WTC11 (cell line): ENCODE results near the gene PLCD1. TPM values are rescaled to one million over a fixed set of nuclear protein-coding genes. Genes with fewer than 3 reads are reported as not detected.

ENCODE experiments used
- ATAC-seq: fragments of 200-7000 bp; cut with Tn5 transposase; 2 replicates; pipeline ENCODE4 v1.10.0; 2021; ENCODE audit warnings: mild to moderate bottlenecking, moderate library complexity
- CTCF ChIA-PET: fragments of 300-600 bp; sonication (Branson Sonifier 250); formaldehyde crosslinking; loops from one replicate; lab custom pipeline; 2021; ENCODE audit warnings: antibody characterized with exemption; lab: Charles Lee
- POLR2A ChIA-PET: fragments of 350-600 bp; sonication (Branson Sonifier 250); formaldehyde crosslinking; loops from one replicate; lab custom pipeline; 2021; ENCODE audit warnings: antibody characterized with exemption; lab: Charles Lee
- DNase-seq: peaks from one replicate; pipeline ENCODE4 v3.0.0; 2021; ENCODE audit warnings: low spot score
- H3K27ac Mint-ChIP-seq: 2 replicates; pipeline ENCODE4 v1.8.0; 2021; ENCODE audit warnings: mixed read lengths
- H3K27me3 Mint-ChIP-seq: 2 replicates; pipeline ENCODE4 v1.8.0; 2021; ENCODE audit warnings: low read depth, mild to moderate bottlenecking, moderate library complexity, mixed read lengths
- H3K36me3 Mint-ChIP-seq: 2 replicates; pipeline ENCODE4 v1.8.0; 2021; ENCODE audit warnings: mixed read lengths
- H3K4me1 Mint-ChIP-seq: 2 replicates; pipeline ENCODE4 v1.8.0; 2022; ENCODE audit warnings: mixed read lengths
- H3K4me3 Mint-ChIP-seq: 2 replicates; pipeline ENCODE4 v1.8.0; 2021; ENCODE audit warnings: mild to moderate bottlenecking, moderate library complexity, mixed read lengths
- H3K9me3 Mint-ChIP-seq: 2 replicates; pipeline ENCODE4 v1.8.0; 2021; ENCODE audit warnings: mixed read lengths
- CBFB ChIP-seq: sonication (generic); formaldehyde crosslinking; IDR thresholded peaks from 2 replicates; pipeline ENCODE4 v1.8.1; 2022; ENCODE audit warnings: mild to moderate bottlenecking, low read depth, missing genetic modification reagents
- CDX4 ChIP-seq: fragments of 250-450 bp; sonication (Bioruptor Pico); IDR thresholded peaks from 2 replicates; pipeline ENCODE4 v1.9.0; 2021; ENCODE audit warnings: moderate library complexity, mild to moderate bottlenecking, inconsistent platforms, borderline replicate concordance
- CREB1 ChIP-seq: sonication (generic); formaldehyde crosslinking; IDR thresholded peaks from 2 replicates; pipeline ENCODE4 v1.8.0; 2023; ENCODE audit warnings: mild to moderate bottlenecking, missing genetic modification reagents
- E2F5 ChIP-seq: sonication (generic); formaldehyde crosslinking; IDR thresholded peaks from 2 replicates; pipeline ENCODE4 v1.8.1; 2022; ENCODE audit warnings: mild to moderate bottlenecking, moderate library complexity, missing genetic modification reagents
- ELF4 ChIP-seq: sonication (generic); formaldehyde crosslinking; IDR thresholded peaks from 2 replicates; pipeline ENCODE4 v1.8.1; 2022; ENCODE audit warnings: low read depth, mild to moderate bottlenecking, moderate library complexity, missing genetic modification reagents
- ETV6 ChIP-seq: sonication (generic); formaldehyde crosslinking; IDR thresholded peaks from 2 replicates; pipeline ENCODE4 v1.8.1; 2022; ENCODE audit warnings: mild to moderate bottlenecking, missing genetic modification reagents
- FOXJ3 ChIP-seq: sonication (generic); formaldehyde crosslinking; IDR thresholded peaks from 2 replicates; pipeline ENCODE4 v1.9.0; 2021; ENCODE audit warnings: missing genetic modification reagents, mild to moderate bottlenecking, borderline replicate concordance
- IRF2 ChIP-seq: sonication (generic); formaldehyde crosslinking; IDR thresholded peaks from 2 replicates; pipeline ENCODE4 v1.8.0; 2022; ENCODE audit warnings: low read depth, missing genetic modification reagents, borderline replicate concordance
- NFATC4 ChIP-seq: fragments of 250-450 bp; sonication (Bioruptor Pico); IDR thresholded peaks from 2 replicates; pipeline ENCODE4 v1.9.0; 2021; ENCODE audit warnings: mild to moderate bottlenecking
- NR2C2 ChIP-seq: sonication (generic); formaldehyde crosslinking; IDR thresholded peaks from 2 replicates; pipeline ENCODE4 v1.8.0; 2022; ENCODE audit warnings: mild to moderate bottlenecking, missing genetic modification reagents
- PREB ChIP-seq: sonication (generic); formaldehyde crosslinking; IDR thresholded peaks from 2 replicates; pipeline ENCODE4 v1.8.1; 2022; ENCODE audit warnings: mild to moderate bottlenecking, missing genetic modification reagents, moderate library complexity, borderline replicate concordance
- SOX15 ChIP-seq: fragments of 250-450 bp; sonication (Bioruptor Pico); IDR thresholded peaks from 2 replicates; pipeline ENCODE4 v1.9.0; 2021; ENCODE audit warnings: mild to moderate bottlenecking
- TEAD4 ChIP-seq: sonication (generic); formaldehyde crosslinking; IDR thresholded peaks from 2 replicates; pipeline ENCODE4 v1.8.0; 2022; ENCODE audit warnings: mild to moderate bottlenecking, missing genetic modification reagents
- ZBTB43 ChIP-seq: sonication (generic); formaldehyde crosslinking; IDR thresholded peaks from 2 replicates; pipeline ENCODE4 v1.8.1; 2023; ENCODE audit warnings: mild to moderate bottlenecking, missing genetic modification reagents
- ZNF219 ChIP-seq: sonication (generic); formaldehyde crosslinking; IDR thresholded peaks from 2 replicates; pipeline ENCODE4 v1.8.0; 2023; ENCODE audit warnings: missing genetic modification reagents, mild to moderate bottlenecking, borderline replicate concordance
- ZNF263 ChIP-seq: sonication (generic); formaldehyde crosslinking; IDR thresholded peaks from 2 replicates; pipeline ENCODE4 v1.8.1; 2022; ENCODE audit warnings: low read depth, mild to moderate bottlenecking, moderate library complexity, missing genetic modification reagents
- ZNF425 ChIP-seq: fragments of 250-450 bp; sonication (Bioruptor Pico); conservative IDR thresholded peaks from 2 replicates; pipeline ENCODE4 v1.9.0; 2021; ENCODE audit warnings: mild to moderate bottlenecking
- ZNF512 ChIP-seq: sonication (generic); formaldehyde crosslinking; IDR thresholded peaks from 2 replicates; pipeline ENCODE4 v1.8.1; 2022; ENCODE audit warnings: missing genetic modification reagents, borderline replicate concordance
- total RNA-seq: library from RNA; stranded (reverse); gene quantifications from 3 replicates; pipeline ENCODE4 v1.2.3, GENCODE V29; 2021

The PLCD1 gene
- total RNA-seq, 1 experiment from 2014 or later, result 29.9 TPM

- Mint-ChIP-seq H3K4me3 (no peak overlapping the region; the same call in 1 of the 2 replicates), H3K4me1 (peaks cover 27% of the 10 kb centered on the region), H3K27me3 (peaks cover 29% of the 10 kb centered on the region), H3K36me3 (peaks cover 2% of the 10 kb centered on the region; the same call in 1 of the 2 replicates), H3K9me3 (no peaks in the 10 kb centered on the region), H3K27ac (no peak overlapping the region)
- peak; percentile 5 for DNase-seq
- POLR2A ChIA-PET, result interaction anchor here (1.0 kb wide), 1 partner anchor 22 kb away, joined by 3 read pairs; no protein-coding TSS in a partner anchor
- CTCF ChIA-PET, result interaction anchor here (0.7 to 1.9 kb wide), 30 partner anchors 10 to 655 kb away, joined by 3 to 39 read pairs (median 4); partner anchors contain the start of genes DLEC1, OXSR1 and PLCD1
- no peak for ATAC-seq
- TF ChIP-seq SOX15 (CRISPR knock-in tag) (no peak), NR2C2 (no peak), CDX4 (CRISPR knock-in tag) (no peak), NFATC4 (CRISPR knock-in tag) (no peak), ZBTB43 (no peak), CBFB (no peak), TEAD4 (no peak), ZNF425 (CRISPR knock-in tag) (no peak), IRF2 (CRISPR knock-in tag) (no peak), FOXJ3 (CRISPR knock-in tag) (no peak), PREB (CRISPR knock-in tag) (no peak), CREB1 (CRISPR knock-in tag) (no peak), ZNF219 (CRISPR knock-in tag) (no peak)
Observed at GRCh38 chr3:37995652-37996641, 33.5 kb downstream of the PLCD1 start.

GRCh38 chr3:37994639-37994972 is 34.8 kb downstream of the PLCD1 start:
- TF ChIP-seq ELF4 (CRISPR knock-in tag) (no peak), ZBTB43 (no peak), ZNF512 (CRISPR knock-in tag) (no peak), E2F5 (CRISPR knock-in tag) (no peak), IRF2 (CRISPR knock-in tag) (no peak), ETV6 (no peak), ZNF263 (no peak)
- Mint-ChIP-seq H3K4me1 (peaks cover 33% of the 10 kb centered on the region), H3K36me3 (peaks cover 2% of the 10 kb centered on the region; the same call in 1 of the 2 replicates), H3K4me3 (peak overlapping the region; percentile 85), H3K27ac (no peak overlapping the region), H3K9me3 (no peaks in the 10 kb centered on the region), H3K27me3 (peaks cover 29% of the 10 kb centered on the region)
- DNase-seq (no peak), ATAC-seq (no peak)
- CTCF ChIA-PET, result interaction anchor here (0.8 to 1.0 kb wide), 3 partner anchors 9 to 137 kb away, joined by 3 to 12 read pairs (median 4); no protein-coding TSS in a partner anchor
- POLR2A ChIA-PET, result interaction anchor here (0.5 to 0.7 kb wide), 2 partner anchors 9 to 284 kb away, joined by 3 to 10 read pairs; no protein-coding TSS in a partner anchor
